Activated CD4-positive, alpha-beta T cell treated with anti-CD3 and anti-CD28 coated beads for 24 hours (primary cell): ENCODE results near the gene OR7C1.
"Not testable (repeated sequence)": the region's sequence is repeated elsewhere in the genome, so short reads cannot be mapped to it uniquely, and the experiment has no call there.

Experiments
- DNase-seq, 2 donors: peaks; one replicate each; pipeline ENCODE4 v3.0.0-alpha.2; 2020; ENCODE audit warnings: low read depth in 2 of 2

Gene OR7C1

GRCh38 chr19:14785102-14785793 lies 49.7 kb downstream of the OR7C1 start:
- DNase-seq: not testable (repeated sequence)

- not testable (repeated sequence) for DNase-seq
Observed at GRCh38 chr19:14784730-14785101, 50.3 kb downstream of the OR7C1 start.

GRCh38 chr19:14783410-14783998 lies 51.5 kb downstream of the OR7C1 start:
- DNase-seq: not testable (repeated sequence)

GRCh38 chr19:14782626-14783409 lies 52.2 kb downstream of the OR7C1 start:
- DNase-seq: no peak

GRCh38 chr19:14781713-14782536 lies 53.1 kb downstream of the OR7C1 start:
- DNase-seq: not testable (repeated sequence)

GRCh38 chr19:14780622-14781225 lies 54.3 kb downstream of the OR7C1 start:
- DNase-seq: not testable (repeated sequence)

- no peak for DNase-seq
Observed at GRCh38 chr19:14779151-14779550, 55.8 kb downstream of the OR7C1 start.

GRCh38 chr19:14778110-14778845 lies 56.7 kb downstream of the OR7C1 start, which contains the start of gene ADGRE2:
TSS of gene ADGRE2 (minus strand) at chr19:14778560. CDS start at chr19:14776756, 1,804 bp downstream.
- DNase-seq: not testable (repeated sequence)

GRCh38 chr19:14777645-14778044 lies 57.3 kb downstream of the OR7C1 start:
- DNase-seq: not testable (repeated sequence)

- DNase-seq: no peak
Observed at GRCh38 chr19:14775869-14776586, 59.0 kb downstream of the OR7C1 start.

GRCh38 chr19:14775326-14775725 lies 59.7 kb downstream of the OR7C1 start:
- DNase-seq: not testable (repeated sequence)

GRCh38 chr19:14774373-14774772 lies 60.6 kb downstream of the OR7C1 start:
- DNase-seq: no peak

- not testable (repeated sequence) for DNase-seq
Observed at GRCh38 chr19:14773722-14774121, 61.3 kb downstream of the OR7C1 start.

- no peak for DNase-seq
Observed at GRCh38 chr19:14772995-14773394, 62.0 kb downstream of the OR7C1 start.

GRCh38 chr19:14772467-14772866 lies 62.5 kb downstream of the OR7C1 start:
- DNase-seq: no peak

GRCh38 chr19:14770944-14771839 lies 63.8 kb downstream of the OR7C1 start:
- DNase-seq: no peak

GRCh38 chr19:14770136-14770535 lies 64.8 kb downstream of the OR7C1 start:
- no peak for DNase-seq

- no peak for DNase-seq
Observed at GRCh38 chr19:14769201-14769600, 65.8 kb downstream of the OR7C1 start.

GRCh38 chr19:14768001-14768400 lies 67.0 kb downstream of the OR7C1 start:
- DNase-seq: no peak
